Mucosa of rectum (tissue), 2 donors: ENCODE data around the gene WBP1L.

Experiments
- H3K27ac ChIP-seq, 2 donors: one replicate each; pipeline ENCODE4 v1.7.0; 2013; ENCODE audit warnings: inconsistent platforms in 2 of 2, low read depth in 2 of 2, low read length in 2 of 2
- H3K27me3 ChIP-seq, 2 donors: one replicate each; pipeline ENCODE4 v1.7.0; 2013; ENCODE audit warnings: low read length in 2 of 2; ENCODE audit not compliant: control insufficient read depth in 2 of 2, insufficient read depth in 2 of 2
- H3K36me3 ChIP-seq, 2 donors: one replicate each; pipeline ENCODE4 v1.7.0; 2013; ENCODE audit warnings: low read length in 2 of 2; ENCODE audit not compliant: control insufficient read depth in 2 of 2, insufficient read depth in 2 of 2
- H3K4me1 ChIP-seq, 2 donors: one replicate each; pipeline ENCODE4 v1.7.0; 2013; ENCODE audit warnings: low read length in 2 of 2, mild to moderate bottlenecking in 1 of 2; ENCODE audit not compliant: control insufficient read depth in 2 of 2, insufficient read depth in 2 of 2
- H3K4me3 ChIP-seq, 2 donors: one replicate each; pipeline ENCODE4 v1.7.0; 2013; ENCODE audit warnings: low read length in 2 of 2
- H3K9ac ChIP-seq, 2 donors: one replicate each; pipeline ENCODE4 v1.7.0; 2013; ENCODE audit warnings: low read length in 2 of 2, low read depth in 1 of 2, mild to moderate bottlenecking in 1 of 2
- H3K9me3 ChIP-seq, 2 donors: one replicate each; pipeline ENCODE4 v1.7.0; 2013; ENCODE audit warnings: low read length in 2 of 2; ENCODE audit not compliant: control insufficient read depth in 2 of 2
- donor health status: healthy.
- donor health status: Normal muscosa, but diverticular disease.

Gene WBP1L

DNA sequence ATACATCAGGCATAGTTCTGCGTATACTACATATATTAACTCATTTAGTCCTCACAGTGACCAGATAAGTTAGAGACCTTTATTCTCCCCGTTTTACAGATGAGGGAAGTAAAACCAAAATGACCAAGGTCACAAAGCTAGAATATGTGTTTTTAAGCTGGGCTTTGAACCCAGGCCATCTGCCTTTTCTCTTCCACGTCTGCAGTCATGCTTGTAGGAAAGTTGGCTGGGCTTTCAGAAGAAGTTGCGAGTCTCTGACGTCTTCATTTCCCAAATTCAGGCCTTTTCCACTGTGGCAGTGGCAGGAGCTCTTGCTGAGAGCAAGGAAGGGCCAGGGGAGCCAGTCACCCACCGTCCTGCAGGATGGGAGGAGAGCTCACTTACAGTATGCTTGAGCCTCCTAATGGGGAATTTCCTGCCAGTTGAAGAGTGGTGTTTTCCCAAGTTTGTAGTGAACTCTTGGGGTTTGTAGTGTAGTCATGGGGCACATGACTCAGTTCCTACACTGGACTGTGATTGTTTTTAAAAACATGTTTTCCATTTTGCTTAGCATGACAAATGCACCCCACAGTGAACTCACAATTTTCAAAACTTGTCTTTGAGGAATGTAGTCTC is 59.3 kb downstream of the WBP1L start:
- H3K27ac ChIP-seq, result peak overlapping the region; percentile 29 to 46
- no peaks in the 10 kb centered on the region for H3K9me3 ChIP-seq
- H3K9ac ChIP-seq, result no peak overlapping the region
- peaks cover 25 to 30% of the 10 kb centered on the region in 2 donors for H3K36me3 ChIP-seq
- H3K4me3 ChIP-seq, result no peak overlapping the region
- peaks cover 4 to 23% of the 10 kb centered on the region in 2 donors for H3K4me1 ChIP-seq
- no peaks in the 10 kb centered on the region for H3K27me3 ChIP-seq

GRCh38 chr10:102804382-102805055 is 60.8 kb downstream of the WBP1L start:
- Histone ChIP-seq H3K36me3 (peaks cover 15 to 18% of the 10 kb centered on the region in 2 donors), H3K9me3 (no peaks in the 10 kb centered on the region), H3K27me3 (no peaks in the 10 kb centered on the region), H3K9ac (no peak overlapping the region), H3K4me1 (peaks cover 3 to 20% of the 10 kb centered on the region in 2 donors), H3K4me3 (no peak overlapping the region), H3K27ac (no peak overlapping the region)

DNA sequence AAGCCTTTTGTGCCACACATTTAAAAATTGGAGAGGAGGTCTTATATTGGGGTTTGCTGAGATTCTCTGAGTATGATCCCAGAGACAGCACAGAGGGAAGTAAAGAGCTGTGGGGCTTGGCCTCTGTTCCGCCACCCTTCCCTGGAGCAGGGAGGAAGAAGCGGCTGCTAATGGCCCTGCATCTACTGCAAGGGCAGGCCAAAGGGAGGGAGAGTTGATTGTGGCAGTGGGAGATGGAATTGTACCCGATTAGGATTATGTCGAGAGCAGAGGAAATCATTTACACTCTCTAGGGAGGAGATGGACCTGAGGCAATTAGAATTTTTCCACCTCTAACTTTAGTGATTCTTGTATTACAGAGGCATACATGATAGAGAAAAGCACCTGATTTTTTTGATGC is 64.6 kb downstream of the WBP1L start:
- Histone ChIP-seq H3K36me3 (peaks cover 33 to 44% of the 10 kb centered on the region in 2 donors), H3K4me1 (no peaks in the 10 kb centered on the region), H3K27ac (no peak overlapping the region), H3K4me3 (no peak overlapping the region), H3K27me3 (no peaks in the 10 kb centered on the region), H3K9me3 (no peaks in the 10 kb centered on the region), H3K9ac (no peak overlapping the region)

DNA sequence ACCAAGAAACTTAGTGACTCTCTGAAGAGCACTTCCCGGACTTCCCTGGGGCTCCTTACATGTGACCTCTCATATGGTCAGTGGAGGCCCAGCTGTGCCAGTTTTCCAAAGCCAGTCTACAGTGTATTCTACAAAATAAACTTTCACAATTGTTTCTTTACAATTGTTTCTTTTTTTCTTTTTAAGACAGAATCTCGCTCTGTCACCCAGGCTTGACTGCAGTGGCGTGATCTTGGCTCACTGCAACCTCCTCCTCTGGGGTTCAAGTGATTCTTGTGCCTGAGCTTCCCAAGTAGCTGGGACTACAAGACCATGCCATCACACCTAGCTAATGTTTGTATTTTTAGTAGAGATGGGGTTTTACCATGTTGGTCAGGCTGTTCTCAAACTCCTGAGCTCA is 67.6 kb downstream of the WBP1L start:
- Histone ChIP-seq H3K9ac (no peak overlapping the region), H3K9me3 (no peaks in the 10 kb centered on the region), H3K4me3 (no peak overlapping the region), H3K27me3 (no peaks in the 10 kb centered on the region), H3K36me3 (peaks cover 44 to 53% of the 10 kb centered on the region in 2 donors), H3K4me1 (peaks cover 18% of the 10 kb centered on the region in 2 donors), H3K27ac (no peak overlapping the region)

DNA sequence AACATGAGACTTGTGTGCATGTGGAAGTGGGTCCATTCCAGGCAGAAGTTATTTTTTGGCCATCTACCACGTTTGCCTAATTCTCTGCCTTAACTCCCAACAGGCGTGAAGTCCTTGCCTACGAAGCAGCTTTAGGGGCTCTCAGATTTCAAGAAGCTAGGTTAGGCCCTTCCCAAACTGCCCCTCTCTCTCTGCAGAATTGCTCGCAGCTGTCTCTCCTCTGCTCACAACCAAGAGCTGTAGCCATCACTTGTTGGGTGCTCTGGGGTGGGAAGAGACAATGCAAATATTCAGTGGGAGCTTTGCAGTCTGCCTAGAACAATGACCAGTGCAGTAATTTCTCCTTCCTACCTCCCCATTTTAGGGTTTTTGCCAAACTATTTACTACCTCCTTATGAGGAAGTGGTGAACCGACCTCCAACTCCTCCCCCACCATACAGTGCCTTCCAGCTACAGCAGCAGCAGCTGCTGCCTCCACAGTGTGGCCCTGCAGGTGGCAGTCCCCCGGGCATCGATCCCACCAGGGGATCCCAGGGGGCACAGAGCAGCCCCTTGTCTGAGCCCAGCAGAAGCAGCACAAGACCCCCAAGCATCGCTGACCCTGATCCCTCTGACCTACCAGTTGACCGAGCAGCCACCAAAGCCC is 68.6 kb downstream of the WBP1L start:
- Histone ChIP-seq H3K36me3 (peaks cover 44 to 53% of the 10 kb centered on the region in 2 donors), H3K4me1 (peaks cover 18 to 21% of the 10 kb centered on the region in 2 donors)

DNA sequence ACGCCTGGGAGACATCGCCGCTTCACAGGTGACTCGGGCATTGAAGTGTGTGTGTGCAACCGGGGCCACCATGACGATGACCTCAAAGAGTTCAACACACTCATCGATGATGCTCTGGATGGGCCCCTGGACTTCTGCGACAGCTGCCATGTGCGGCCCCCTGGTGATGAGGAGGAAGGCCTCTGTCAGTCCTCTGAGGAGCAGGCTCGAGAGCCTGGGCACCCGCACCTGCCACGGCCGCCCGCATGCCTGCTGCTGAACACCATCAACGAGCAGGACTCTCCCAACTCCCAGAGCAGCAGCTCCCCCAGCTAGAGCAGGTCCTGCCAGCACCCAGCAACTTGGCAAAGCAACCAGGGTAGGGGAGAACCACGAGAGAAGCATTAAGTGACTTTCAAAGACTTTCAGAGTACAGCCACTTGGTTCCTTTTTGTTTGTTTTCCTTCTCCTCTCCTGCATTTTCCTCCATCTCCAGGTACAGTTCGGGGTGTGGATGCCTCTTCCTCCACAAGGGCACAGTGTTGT is 69.3 kb downstream of the WBP1L start:
- no peak overlapping the region for H3K27ac ChIP-seq
- H3K4me1 ChIP-seq, result peaks cover 18 to 21% of the 10 kb centered on the region in 2 donors
- no peak overlapping the region for H3K4me3 ChIP-seq
- no peaks in the 10 kb centered on the region for H3K9me3 ChIP-seq
- no peak overlapping the region for H3K9ac ChIP-seq
- H3K27me3 ChIP-seq, result no peaks in the 10 kb centered on the region
- peaks cover 44 to 53% of the 10 kb centered on the region in 2 donors for H3K36me3 ChIP-seq

More for the DNA sequence above, 68.6 kb downstream of the WBP1L start:
- H3K4me3 ChIP-seq, result no peak overlapping the region
- no peaks in the 10 kb centered on the region for H3K9me3 ChIP-seq
- H3K27ac ChIP-seq, result peak overlapping the region in 1 of 2 donors; percentile 10
- no peak overlapping the region for H3K9ac ChIP-seq
- no peaks in the 10 kb centered on the region for H3K27me3 ChIP-seq

DNA sequence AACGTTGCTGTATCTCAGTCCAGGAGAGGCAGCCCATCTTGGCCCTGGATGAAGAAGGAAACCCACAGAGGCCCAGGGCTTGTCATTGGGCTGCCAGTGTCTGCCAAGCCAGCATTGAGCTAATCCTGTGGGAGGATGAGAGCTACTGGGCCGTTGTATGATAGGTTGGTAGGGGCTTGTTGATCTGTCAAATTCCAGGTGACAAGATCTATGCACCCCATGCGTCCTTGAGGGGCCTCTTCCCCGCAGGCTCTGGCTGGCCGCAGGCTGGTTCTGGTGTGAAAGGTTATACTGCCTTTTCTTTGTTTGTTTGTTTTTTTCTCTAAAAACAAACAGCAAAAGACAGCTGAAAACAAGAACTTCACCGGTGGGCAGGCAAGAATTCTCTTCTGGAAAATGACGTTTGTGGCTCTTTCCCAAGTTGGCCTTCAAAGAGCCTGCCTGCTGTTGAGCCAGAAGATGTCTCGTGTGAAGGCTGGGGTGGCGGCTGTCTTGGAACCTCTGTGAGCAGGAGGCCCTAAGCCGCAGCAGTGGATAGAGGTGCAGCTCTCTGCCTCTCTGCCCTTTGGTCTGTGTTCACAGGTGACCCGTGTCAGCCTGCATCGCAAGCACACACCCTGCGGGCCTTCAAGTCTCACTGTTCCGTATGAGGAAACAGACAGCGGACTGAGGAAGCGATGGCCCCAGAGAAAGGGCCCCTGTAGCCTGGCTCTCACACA is 70.1 kb downstream of the WBP1L start:
- Histone ChIP-seq H3K27me3 (no peaks in the 10 kb centered on the region), H3K36me3 (peaks cover 44 to 53% of the 10 kb centered on the region in 2 donors), H3K9ac (peak overlapping the region in 1 of 2 donors; percentile 18), H3K4me1 (peaks cover 18 to 21% of the 10 kb centered on the region in 2 donors), H3K4me3 (no peak overlapping the region), H3K27ac (peak overlapping the region; percentile 37 to 41), H3K9me3 (no peaks in the 10 kb centered on the region)

- Histone ChIP-seq H3K9me3 (no peaks in the 10 kb centered on the region), H3K27ac (peak overlapping the region; percentile 14 to 41), H3K4me3 (no peak overlapping the region), H3K27me3 (no peaks in the 10 kb centered on the region), H3K9ac (no peak overlapping the region), H3K36me3 (peaks cover 44 to 52% of the 10 kb centered on the region in 2 donors), H3K4me1 (peaks cover 18 to 21% of the 10 kb centered on the region in 2 donors)
These were observed 70.7 kb downstream of the WBP1L start for GRCh38 chr10:102814453-102814871.

GRCh38 chr10:102814873-102815661 is 71.3 kb downstream of the WBP1L start:
- Histone ChIP-seq H3K9me3 (no peaks in the 10 kb centered on the region), H3K27me3 (no peaks in the 10 kb centered on the region), H3K4me1 (peaks cover 18 to 21% of the 10 kb centered on the region in 2 donors), H3K9ac (peak overlapping the region in 1 of 2 donors; percentile 49), H3K4me3 (no peak overlapping the region), H3K36me3 (peaks cover 38 to 46% of the 10 kb centered on the region in 2 donors), H3K27ac (peak overlapping the region; percentile 67 to 79)
